Esophagus muscularis mucosa (tissue), 3 donors: ENCODE results near the gene SIGLEC5.

Experiments used
- POLR2AphosphoS5 ChIP-seq, 2 donors: sonication (generic); formaldehyde crosslinking; IDR thresholded peaks; one replicate each; pipeline ENCODE4 v1.6.1; 2017; ENCODE audit warnings: antibody characterized with exemption in 2 of 2
- TF ChIP-seq, protein P1 (sequence below), 3 experiments: fragments of 200-600 bp in 2 of 3; fragments of 450-650 bp in 1 of 3; sonication (generic) in 2 of 3; IDR thresholded peaks; one replicate each; pipeline ENCODE4 v1.5.1; 2017 to 2019; ENCODE audit warnings: antibody characterized with exemption in 3 of 3, mild to moderate bottlenecking in 2 of 3, moderate library complexity in 1 of 3

DNA sequence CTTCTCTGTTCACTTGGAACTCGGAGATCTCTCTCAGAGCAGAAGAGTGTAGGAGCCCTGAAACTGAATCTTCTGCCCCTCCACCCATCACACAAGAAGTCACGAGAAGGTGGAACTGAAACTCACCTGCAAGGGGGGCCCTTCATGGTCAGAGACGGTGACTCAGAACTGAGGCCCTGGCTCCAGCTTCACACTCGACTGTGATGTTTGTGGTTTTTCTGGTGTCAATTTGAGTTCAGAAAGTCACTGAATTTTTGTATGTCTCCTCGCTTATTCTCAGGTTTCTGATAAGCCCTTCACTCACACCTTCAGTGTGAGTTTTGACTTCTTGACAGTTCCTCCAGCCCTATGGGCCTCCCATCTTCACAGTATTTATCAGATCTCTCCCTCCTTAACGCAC lies 23.1 kb downstream of the SIGLEC5 start:
- TF ChIP-seq, protein P1, sequence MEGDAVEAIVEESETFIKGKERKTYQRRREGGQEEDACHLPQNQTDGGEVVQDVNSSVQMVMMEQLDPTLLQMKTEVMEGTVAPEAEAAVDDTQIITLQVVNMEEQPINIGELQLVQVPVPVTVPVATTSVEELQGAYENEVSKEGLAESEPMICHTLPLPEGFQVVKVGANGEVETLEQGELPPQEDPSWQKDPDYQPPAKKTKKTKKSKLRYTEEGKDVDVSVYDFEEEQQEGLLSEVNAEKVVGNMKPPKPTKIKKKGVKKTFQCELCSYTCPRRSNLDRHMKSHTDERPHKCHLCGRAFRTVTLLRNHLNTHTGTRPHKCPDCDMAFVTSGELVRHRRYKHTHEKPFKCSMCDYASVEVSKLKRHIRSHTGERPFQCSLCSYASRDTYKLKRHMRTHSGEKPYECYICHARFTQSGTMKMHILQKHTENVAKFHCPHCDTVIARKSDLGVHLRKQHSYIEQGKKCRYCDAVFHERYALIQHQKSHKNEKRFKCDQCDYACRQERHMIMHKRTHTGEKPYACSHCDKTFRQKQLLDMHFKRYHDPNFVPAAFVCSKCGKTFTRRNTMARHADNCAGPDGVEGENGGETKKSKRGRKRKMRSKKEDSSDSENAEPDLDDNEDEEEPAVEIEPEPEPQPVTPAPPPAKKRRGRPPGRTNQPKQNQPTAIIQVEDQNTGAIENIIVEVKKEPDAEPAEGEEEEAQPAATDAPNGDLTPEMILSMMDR (IDR thresholded peaks at IDR 0.05) = no peak
- no peak for TF ChIP-seq POLR2AphosphoS5 (IDR thresholded peaks at IDR 0.05)
